ENCODE data around the gene POLRMT. TPM values are rescaled to one million over a fixed set of nuclear protein-coding genes. Genes with fewer than 3 reads are reported as not detected.

Gene POLRMT
- total RNA-seq, 3 donors from 2014 or later = 21.9 to 34.7 (median 28.2) TPM

GRCh38 chr19:651991-652390, 18.7 kb upstream of the POLRMT start:
- no peak overlapping the region for H3K4me3 ChIP-seq
- intact Hi-C loops (cut with DNase I; ENCODE audit: low total_unique reads) = no loop called here
- H3K27me3 ChIP-seq = no peaks in the 10 kb centered on the region
- H3K36me3 ChIP-seq = no peaks in the 10 kb centered on the region
- H3K27ac ChIP-seq = no peak overlapping the region
- no peak for DNase-seq (ENCODE audit: low spot score in 2 of 2)
- no peaks in the 10 kb centered on the region for H3K4me1 ChIP-seq
- H3K9me3 ChIP-seq = no peaks in the 10 kb centered on the region
- no peak for TF ChIP-seq POLR2A (IDR thresholded peaks at IDR 0.05)
- no peak for TF ChIP-seq CTCF (IDR thresholded peaks at IDR 0.05)

- H3K4me3 ChIP-seq = no peak overlapping the region
- H3K27me3 ChIP-seq = no peaks in the 10 kb centered on the region
- DNase-seq (ENCODE audit: low spot score in 2 of 2) = no peak
- H3K36me3 ChIP-seq = no peaks in the 10 kb centered on the region
- intact Hi-C loops (cut with DNase I; ENCODE audit: low total_unique reads) = no loop called here
- H3K9me3 ChIP-seq = no peaks in the 10 kb centered on the region
- H3K27ac ChIP-seq = no peak overlapping the region
- TF ChIP-seq CTCF (IDR thresholded peaks at IDR 0.05) (no peak), POLR2AphosphoS5 (IDR thresholded peaks at IDR 0.05) (no peak)
- no peaks in the 10 kb centered on the region for H3K4me1 ChIP-seq
Observed at GRCh38 chr19:651114-651818, 17.9 kb upstream of the POLRMT start.

GRCh38 chr19:650121-650520, 16.8 kb upstream of the POLRMT start:
- H3K4me3 ChIP-seq = no peak overlapping the region
- intact Hi-C loops (cut with DNase I; ENCODE audit: low total_unique reads) = no loop called here
- H3K4me1 ChIP-seq = no peaks in the 10 kb centered on the region
- H3K27me3 ChIP-seq = no peaks in the 10 kb centered on the region
- H3K9me3 ChIP-seq = no peaks in the 10 kb centered on the region
- no peak overlapping the region for H3K27ac ChIP-seq
- no peak for TF ChIP-seq CTCF (IDR thresholded peaks at IDR 0.05)
- no peak for TF ChIP-seq POLR2A (IDR thresholded peaks at IDR 0.05)
- TF ChIP-seq POLR2AphosphoS5 (IDR thresholded peaks at IDR 0.05) = no peak
- DNase-seq (ENCODE audit: low spot score in 2 of 2) = no peak
- no peaks in the 10 kb centered on the region for H3K36me3 ChIP-seq

GRCh38 chr19:648904-649801, 15.8 kb upstream of the POLRMT start:
- Histone ChIP-seq H3K4me1 (no peaks in the 10 kb centered on the region), H3K36me3 (no peaks in the 10 kb centered on the region), H3K4me3 (no peak overlapping the region), H3K27ac (no peak overlapping the region), H3K9me3 (no peaks in the 10 kb centered on the region), H3K27me3 (no peaks in the 10 kb centered on the region)
- TF ChIP-seq POLR2AphosphoS5 (IDR thresholded peaks at IDR 0.05) (no peak), POLR2A (IDR thresholded peaks at IDR 0.05) (no peak), CTCF (IDR thresholded peaks at IDR 0.05) (no peak)
- intact Hi-C loops (cut with DNase I; ENCODE audit: low total_unique reads) = no loop called here
- DNase-seq (ENCODE audit: low spot score in 2 of 2) = no peak

GRCh38 chr19:648305-648704, 15.0 kb upstream of the POLRMT start:
- no peak for DNase-seq (ENCODE audit: low spot score in 2 of 2)
- Histone ChIP-seq H3K9me3 (no peaks in the 10 kb centered on the region), H3K27ac (no peak overlapping the region), H3K36me3 (no peaks in the 10 kb centered on the region), H3K27me3 (no peaks in the 10 kb centered on the region), H3K4me1 (no peaks in the 10 kb centered on the region), H3K4me3 (no peak overlapping the region)
- TF ChIP-seq CTCF (IDR thresholded peaks at IDR 0.05) (no peak), POLR2A (IDR thresholded peaks at IDR 0.05) (no peak), POLR2AphosphoS5 (IDR thresholded peaks at IDR 0.05) (no peak)
- intact Hi-C loops (cut with DNase I; ENCODE audit: low total_unique reads) = no loop called here

Measured in breast epithelium (tissue), 4 donors.